ENCODE results near the gene SCD5. TPM values are rescaled to one million over a fixed set of nuclear protein-coding genes. Genes with fewer than 3 reads are reported as not detected.

SCD5 gene
- polyA plus RNA-seq, 4 donors, result 0.45 to 73.0 (median 5.3) TPM

DNA sequence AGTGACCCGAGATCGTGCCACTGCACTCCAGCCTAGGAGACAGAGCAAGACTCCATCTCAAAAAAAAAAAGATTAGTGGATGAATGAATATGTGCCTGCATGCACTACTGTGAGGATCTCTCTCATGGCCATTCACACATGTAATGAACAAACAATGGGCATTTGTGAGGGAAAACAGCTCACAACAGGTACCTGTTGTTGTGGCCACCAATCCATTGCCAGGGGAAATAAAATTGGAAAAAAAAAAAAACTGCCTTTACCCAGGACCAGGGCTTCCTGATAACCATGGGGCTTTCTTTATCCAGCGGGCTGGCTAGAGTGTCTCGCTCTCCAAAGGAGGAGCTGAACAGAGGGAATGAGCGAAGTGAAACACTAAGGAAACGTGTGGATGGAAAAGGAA, 7.4 kb downstream of the SCD5 start:
- H3K4me3 ChIP-seq (ENCODE audit: low read depth in 1 of 3, low read length in 3 of 3), result no peak overlapping the region
- H3K4me1 ChIP-seq (ENCODE audit: control insufficient read depth in 3 of 3, insufficient read depth in 2 of 3, low read depth in 1 of 3, low read length in 2 of 3), result peaks cover 0 to 10% (median 3%) of the 10 kb centered on the region in 3 donors
- peaks cover 0 to 9% (median 0%) of the 10 kb centered on the region in 3 donors for H3K36me3 ChIP-seq (ENCODE audit: control insufficient read depth in 3 of 3, insufficient read depth in 2 of 3, low read depth in 1 of 3, low read length in 3 of 3)
- FAIRE-seq, result no peak
- no peak for DNase-seq
- WGBS, 3 donors, result 86 to 91% (median 90%) methylated on average over 6 of the region's 6 CpGs
- no peak overlapping the region for H3K27ac ChIP-seq (ENCODE audit: low read depth in 1 of 3, low read length in 2 of 3)
- peaks cover 0 to 8% of the 10 kb centered on the region in 2 donors for H3K9me3 ChIP-seq (ENCODE audit: control insufficient read depth in 2 of 2, insufficient read depth in 1 of 2, low read depth in 1 of 2, low read length in 1 of 2)
- no peaks in the 10 kb centered on the region for H3K27me3 ChIP-seq (ENCODE audit: control insufficient read depth in 3 of 3, insufficient read depth in 3 of 3, low read length in 3 of 3)

DNA sequence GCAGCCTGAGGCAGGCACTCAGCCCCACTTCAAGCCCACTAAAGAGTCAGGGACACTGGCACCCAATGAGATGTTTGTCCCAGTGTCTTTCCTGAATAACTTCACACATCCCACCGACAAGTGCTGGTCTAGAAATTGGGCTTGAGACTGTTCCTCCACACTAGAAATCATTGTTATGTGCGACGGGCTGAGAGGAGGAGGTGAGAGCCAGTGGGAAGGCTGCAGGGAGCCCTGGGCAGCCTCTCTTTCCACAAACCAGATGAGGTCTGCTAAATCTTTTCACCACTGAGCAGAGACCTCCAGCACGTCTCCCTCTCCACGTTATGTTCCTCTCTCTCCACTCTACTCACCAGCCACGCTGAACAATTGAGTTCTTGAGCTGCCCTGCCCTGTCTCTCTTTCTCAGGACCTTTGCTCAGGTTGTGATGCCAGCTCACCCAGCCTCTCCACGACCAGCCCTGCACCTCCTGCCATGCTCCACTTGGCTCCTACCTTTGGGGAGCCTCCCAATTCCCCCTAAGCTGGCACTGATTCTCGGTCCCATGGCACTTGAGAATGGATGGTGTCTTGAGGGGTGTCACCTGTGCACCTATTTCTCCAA, 8.4 kb downstream of the SCD5 start:
- WGBS, 3 donors, result 20 to 58% (median 37%) methylated on average over 7 to 8 of the region's 8 CpGs
- Histone ChIP-seq H3K4me1 (ENCODE audit: control insufficient read depth in 3 of 3, insufficient read depth in 2 of 3, low read depth in 1 of 3, low read length in 2 of 3) (peaks cover 3 to 19% (median 3%) of the 10 kb centered on the region in 3 donors), H3K9me3 (ENCODE audit: control insufficient read depth in 2 of 2, insufficient read depth in 1 of 2, low read depth in 1 of 2, low read length in 1 of 2) (peaks cover 0 to 8% of the 10 kb centered on the region in 2 donors), H3K27me3 (ENCODE audit: control insufficient read depth in 3 of 3, insufficient read depth in 3 of 3, low read length in 3 of 3) (no peaks in the 10 kb centered on the region), H3K27ac (ENCODE audit: low read depth in 1 of 3, low read length in 2 of 3) (no peak overlapping the region), H3K4me3 (ENCODE audit: low read depth in 1 of 3, low read length in 3 of 3) (no peak overlapping the region), H3K36me3 (ENCODE audit: control insufficient read depth in 3 of 3, insufficient read depth in 2 of 3, low read depth in 1 of 3, low read length in 3 of 3) (peaks cover 0 to 9% (median 0%) of the 10 kb centered on the region in 3 donors)
- peak in 1 of 2 donors; percentile 65 for DNase-seq
- no peak for FAIRE-seq

DNA sequence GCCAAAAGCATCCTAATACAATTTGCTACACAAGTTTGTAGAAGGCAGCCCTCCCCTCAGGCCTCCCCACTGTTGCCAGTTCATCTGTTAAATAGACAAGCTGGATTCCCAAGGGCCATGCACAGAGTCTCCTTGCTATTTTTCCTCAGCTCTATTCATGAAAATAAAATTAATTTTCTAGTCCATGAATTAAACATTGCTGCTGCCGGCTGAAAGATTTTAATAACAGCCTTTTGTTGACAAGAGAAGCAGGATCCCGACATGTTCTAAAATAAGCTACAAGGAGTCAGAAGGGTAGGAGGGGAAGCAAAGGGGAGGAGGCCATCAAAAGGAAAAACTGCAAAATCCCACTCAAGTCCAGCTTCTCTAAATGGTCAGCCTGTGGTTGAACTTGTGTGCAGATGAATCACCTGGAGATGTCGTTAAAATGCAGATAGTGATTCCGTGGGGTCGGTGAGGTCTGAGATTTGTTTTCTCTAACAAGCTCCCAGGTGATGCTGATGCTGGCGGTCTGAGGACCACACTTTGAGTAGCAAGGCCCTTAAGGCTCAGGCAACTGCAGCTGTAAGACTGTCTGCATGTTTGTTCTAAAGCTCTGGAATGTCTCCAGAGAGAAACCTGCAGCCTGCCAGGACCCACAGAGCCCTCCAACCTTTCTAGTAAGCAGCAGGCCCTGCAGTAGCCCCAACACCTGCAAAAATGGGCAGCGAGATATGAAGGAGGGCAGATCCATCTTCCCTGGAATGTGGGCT, 9.4 kb downstream of the SCD5 start:
- DNase-seq (no peak), FAIRE-seq (no peak)
- Histone ChIP-seq H3K36me3 (ENCODE audit: control insufficient read depth in 3 of 3, insufficient read depth in 2 of 3, low read depth in 1 of 3, low read length in 3 of 3) (peaks cover 0 to 6% (median 0%) of the 10 kb centered on the region in 3 donors), H3K27me3 (ENCODE audit: control insufficient read depth in 3 of 3, insufficient read depth in 3 of 3, low read length in 3 of 3) (no peaks in the 10 kb centered on the region), H3K4me1 (ENCODE audit: control insufficient read depth in 3 of 3, insufficient read depth in 2 of 3, low read depth in 1 of 3, low read length in 2 of 3) (peaks cover 6 to 29% (median 6%) of the 10 kb centered on the region in 3 donors), H3K27ac (ENCODE audit: low read depth in 1 of 3, low read length in 2 of 3) (no peak overlapping the region), H3K9me3 (ENCODE audit: control insufficient read depth in 2 of 2, insufficient read depth in 1 of 2, low read depth in 1 of 2, low read length in 1 of 2) (peaks cover 0 to 8% of the 10 kb centered on the region in 2 donors), H3K4me3 (ENCODE audit: low read depth in 1 of 3, low read length in 3 of 3) (no peak overlapping the region)
- 61 to 65% (median 64%) methylated on average over 7 of the region's 7 CpGs for WGBS, 3 donors

DNA sequence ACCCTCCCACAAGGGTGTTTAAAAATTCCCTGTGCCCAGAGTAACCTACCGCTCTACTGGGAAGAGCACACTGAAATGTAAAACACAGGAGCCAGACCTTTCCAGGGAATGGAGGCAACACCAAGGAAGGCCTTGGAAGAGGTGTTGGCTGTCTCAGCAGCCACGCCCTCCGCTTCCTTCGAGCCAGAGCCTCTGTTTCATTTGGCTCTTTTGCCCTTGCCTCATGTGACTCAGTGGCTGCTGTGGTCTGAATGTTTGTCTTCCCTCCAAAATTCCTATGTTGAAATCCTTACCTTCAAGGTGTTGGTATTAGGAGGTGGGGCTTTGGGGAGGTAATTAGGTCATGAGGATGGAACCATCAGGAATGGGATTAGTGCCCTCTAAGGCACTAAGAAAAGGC, 11.3 kb downstream of the SCD5 start:
- peaks cover 0 to 8% of the 10 kb centered on the region in 2 donors for H3K9me3 ChIP-seq (ENCODE audit: control insufficient read depth in 2 of 2, insufficient read depth in 1 of 2, low read depth in 1 of 2, low read length in 1 of 2)
- H3K27me3 ChIP-seq (ENCODE audit: control insufficient read depth in 3 of 3, insufficient read depth in 3 of 3, low read length in 3 of 3), result no peaks in the 10 kb centered on the region
- 76 to 84% (median 80%) methylated on average over 4 of the region's 4 CpGs for WGBS, 3 donors
- no peak for FAIRE-seq
- peaks cover 0 to 6% (median 0%) of the 10 kb centered on the region in 3 donors for H3K36me3 ChIP-seq (ENCODE audit: control insufficient read depth in 3 of 3, insufficient read depth in 2 of 3, low read depth in 1 of 3, low read length in 3 of 3)
- H3K4me1 ChIP-seq (ENCODE audit: control insufficient read depth in 3 of 3, insufficient read depth in 2 of 3, low read depth in 1 of 3, low read length in 2 of 3), result peaks cover 6 to 41% (median 6%) of the 10 kb centered on the region in 3 donors
- no peak overlapping the region for H3K27ac ChIP-seq (ENCODE audit: low read depth in 1 of 3, low read length in 2 of 3)
- H3K4me3 ChIP-seq (ENCODE audit: low read depth in 1 of 3, low read length in 3 of 3), result no peak overlapping the region
- DNase-seq, result no peak

DNA sequence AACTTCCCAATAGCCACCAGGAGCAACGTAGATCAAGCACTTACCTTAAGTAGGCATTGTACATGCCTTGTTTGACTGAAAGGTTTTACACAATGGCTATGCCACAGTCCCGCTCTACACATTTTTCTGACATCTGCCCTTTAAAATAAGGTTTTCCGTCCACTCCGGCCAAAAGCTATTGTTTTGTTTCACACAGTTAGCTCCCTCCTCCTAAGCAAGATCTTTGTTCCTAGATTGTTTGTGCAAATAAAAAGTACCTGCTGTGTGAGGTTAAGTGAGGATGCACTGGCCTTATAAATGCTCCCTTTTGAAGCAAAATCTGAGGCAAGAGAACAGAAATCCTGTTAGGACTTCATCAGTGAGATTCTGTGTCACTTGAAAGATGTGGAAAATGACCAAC, 11.8 kb downstream of the SCD5 start:
- no peak overlapping the region for H3K27ac ChIP-seq (ENCODE audit: low read depth in 1 of 3, low read length in 2 of 3)
- DNase-seq, result no peak
- peaks cover 0 to 8% of the 10 kb centered on the region in 2 donors for H3K9me3 ChIP-seq (ENCODE audit: control insufficient read depth in 2 of 2, insufficient read depth in 1 of 2, low read depth in 1 of 2, low read length in 1 of 2)
- 62 to 87% (median 68%) methylated on average over 4 of the region's 4 CpGs for WGBS, 3 donors
- peaks cover 6 to 47% (median 6%) of the 10 kb centered on the region in 3 donors for H3K4me1 ChIP-seq (ENCODE audit: control insufficient read depth in 3 of 3, insufficient read depth in 2 of 3, low read depth in 1 of 3, low read length in 2 of 3)
- no peak for FAIRE-seq
- H3K4me3 ChIP-seq (ENCODE audit: low read depth in 1 of 3, low read length in 3 of 3), result no peak overlapping the region
- H3K27me3 ChIP-seq (ENCODE audit: control insufficient read depth in 3 of 3, insufficient read depth in 3 of 3, low read length in 3 of 3), result no peaks in the 10 kb centered on the region
- peaks cover 0 to 6% (median 0%) of the 10 kb centered on the region in 3 donors for H3K36me3 ChIP-seq (ENCODE audit: control insufficient read depth in 3 of 3, insufficient read depth in 2 of 3, low read depth in 1 of 3, low read length in 3 of 3)

DNA sequence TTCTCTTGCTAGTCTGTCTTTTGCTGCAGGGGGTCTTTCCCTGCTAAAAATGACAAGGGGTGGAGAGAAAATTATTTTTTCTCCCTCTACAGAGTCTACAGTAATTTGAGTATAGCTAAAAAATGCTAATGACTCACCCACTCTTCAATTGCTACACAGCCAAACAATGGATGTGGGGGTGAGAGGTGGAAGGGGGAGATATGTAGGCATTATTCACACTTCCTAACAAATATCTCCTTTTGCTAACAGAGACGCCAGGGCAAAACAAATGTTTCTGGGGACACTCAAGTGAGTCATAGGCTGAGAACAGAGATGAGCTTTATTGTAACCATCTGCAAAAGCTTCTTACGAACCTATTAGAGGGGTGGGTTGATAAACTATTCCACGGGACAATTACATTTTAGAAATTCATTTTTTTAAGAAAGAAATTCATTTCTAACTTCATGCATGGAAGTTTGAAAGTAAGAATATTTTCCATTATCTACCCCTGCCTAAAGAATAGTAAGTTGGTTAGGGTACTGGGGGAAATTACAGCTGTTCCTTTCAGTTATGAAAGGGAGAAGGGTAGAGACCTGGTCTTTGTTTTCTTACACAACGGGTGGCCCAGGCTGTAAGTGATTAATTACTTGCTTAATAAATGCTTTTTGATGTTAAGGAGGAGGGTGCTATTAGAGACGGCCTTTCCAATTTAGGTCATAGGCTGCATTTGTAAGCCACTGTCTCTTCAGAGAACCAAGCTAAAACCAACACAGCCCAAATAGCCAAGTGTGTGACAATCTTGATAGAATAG, 12.8 kb downstream of the SCD5 start:
- WGBS, 3 donors, result 16 to 41% (median 32%) methylated on average over 5 of the region's 5 CpGs
- Histone ChIP-seq H3K36me3 (ENCODE audit: control insufficient read depth in 3 of 3, insufficient read depth in 2 of 3, low read depth in 1 of 3, low read length in 3 of 3) (peaks cover 0 to 6% (median 0%) of the 10 kb centered on the region in 3 donors), H3K4me1 (ENCODE audit: control insufficient read depth in 3 of 3, insufficient read depth in 2 of 3, low read depth in 1 of 3, low read length in 2 of 3) (peaks cover 6 to 57% (median 6%) of the 10 kb centered on the region in 3 donors), H3K9me3 (ENCODE audit: control insufficient read depth in 2 of 2, insufficient read depth in 1 of 2, low read depth in 1 of 2, low read length in 1 of 2) (peaks cover 0 to 8% of the 10 kb centered on the region in 2 donors), H3K4me3 (ENCODE audit: low read depth in 1 of 3, low read length in 3 of 3) (no peak overlapping the region), H3K27me3 (ENCODE audit: control insufficient read depth in 3 of 3, insufficient read depth in 3 of 3, low read length in 3 of 3) (no peaks in the 10 kb centered on the region), H3K27ac (ENCODE audit: low read depth in 1 of 3, low read length in 2 of 3) (peak overlapping the region in 2 of 3 donors; percentile 18 to 85)
- DNase-seq (peak in 1 of 2 donors; percentile 15), FAIRE-seq (no peak)

DNA sequence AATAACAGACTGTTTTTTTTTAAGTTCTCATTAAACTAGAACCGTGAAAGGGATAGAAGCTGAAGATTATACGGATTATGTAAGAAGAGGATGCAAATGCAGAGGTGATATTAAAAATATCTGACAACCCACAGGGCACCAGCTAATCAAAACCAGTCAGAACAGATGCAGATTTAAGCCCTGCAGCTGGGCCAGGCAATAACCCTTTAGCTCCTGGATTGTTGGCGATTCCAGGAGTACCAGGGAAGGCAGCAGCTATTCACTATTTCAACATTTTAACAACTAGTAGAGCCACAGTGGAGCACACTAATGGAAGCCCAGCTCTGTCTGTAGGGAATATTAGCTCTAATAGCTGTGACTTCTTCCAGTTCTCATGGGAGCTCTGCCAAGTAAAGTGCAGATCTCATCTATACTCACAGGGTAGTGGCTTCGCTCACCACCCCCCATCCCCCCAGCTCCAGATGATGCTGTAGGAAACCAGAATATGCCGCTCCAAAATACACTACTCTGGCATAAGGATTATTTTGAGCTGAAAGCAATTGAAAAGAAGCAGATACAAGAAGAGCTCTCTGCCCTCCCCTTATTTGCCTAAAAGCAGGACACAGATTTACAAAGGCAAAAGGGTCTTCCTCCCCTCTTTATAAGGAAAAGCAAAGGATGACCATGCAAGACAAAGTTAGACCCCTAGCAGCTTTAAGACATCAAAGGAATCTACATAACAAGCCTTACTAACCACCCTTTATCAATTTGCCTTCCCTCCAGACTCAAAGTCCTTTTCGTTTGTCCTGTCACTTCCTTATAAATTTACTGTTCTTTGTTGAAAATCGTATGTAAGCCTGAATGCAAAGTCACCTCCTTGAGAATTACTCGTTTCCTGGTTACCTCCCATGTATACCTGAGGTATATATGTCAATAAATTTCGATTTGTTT, 13.7 kb downstream of the SCD5 start:
- FAIRE-seq, result no peak
- H3K36me3 ChIP-seq (ENCODE audit: control insufficient read depth in 3 of 3, insufficient read depth in 2 of 3, low read depth in 1 of 3, low read length in 3 of 3), result peaks cover 0 to 6% (median 0%) of the 10 kb centered on the region in 3 donors
- H3K9me3 ChIP-seq (ENCODE audit: control insufficient read depth in 2 of 2, insufficient read depth in 1 of 2, low read depth in 1 of 2, low read length in 1 of 2), result peaks cover 0 to 8% of the 10 kb centered on the region in 2 donors
- peak; percentile 51 to 79 for DNase-seq
- H3K27ac ChIP-seq (ENCODE audit: low read depth in 1 of 3, low read length in 2 of 3), result peak overlapping the region in 2 of 3 donors; percentile 14 to 85
- H3K4me1 ChIP-seq (ENCODE audit: control insufficient read depth in 3 of 3, insufficient read depth in 2 of 3, low read depth in 1 of 3, low read length in 2 of 3), result peaks cover 3 to 65% (median 6%) of the 10 kb centered on the region in 3 donors
- H3K4me3 ChIP-seq (ENCODE audit: low read depth in 1 of 3, low read length in 3 of 3), result no peak overlapping the region
- H3K27me3 ChIP-seq (ENCODE audit: control insufficient read depth in 3 of 3, insufficient read depth in 3 of 3, low read length in 3 of 3), result no peaks in the 10 kb centered on the region
- WGBS, 3 donors, result 12 to 35% (median 26%) methylated on average over 9 of the region's 9 CpGs

All from small intestine (tissue), 7 donors.